HG02870 (cell line): ENCODE data around the gene KRTAP4-7.
"Not testable (repeated sequence)": the region's sequence is repeated elsewhere in the genome, so short reads cannot be mapped to it uniquely, and the experiment has no call there.

Experiments used
- ATAC-seq: cut with Tn5 transposase; IDR thresholded peaks from one replicate; pipeline ENCODE4 v1.9.1; 2021; ENCODE audit warnings: mild to moderate bottlenecking, moderate library complexity; ENCODE audit not compliant: unreplicated experiment

KRTAP4-7 gene

GRCh38 chr17:41065016-41065689 lies 18.8 kb upstream of the KRTAP4-7 start:
- not testable (repeated sequence) for ATAC-seq

GRCh38 chr17:41065829-41066624 lies 17.9 kb upstream of the KRTAP4-7 start, which contains the start of gene KRTAP2-4:
TSS of gene KRTAP2-4 (minus strand) at chr17:41065879. CDS start at chr17:41065845, 34 bp downstream.
- no peak for ATAC-seq

- no peak for ATAC-seq
Measured at GRCh38 chr17:41067281-41067680, 16.7 kb upstream of the KRTAP4-7 start.

DNA sequence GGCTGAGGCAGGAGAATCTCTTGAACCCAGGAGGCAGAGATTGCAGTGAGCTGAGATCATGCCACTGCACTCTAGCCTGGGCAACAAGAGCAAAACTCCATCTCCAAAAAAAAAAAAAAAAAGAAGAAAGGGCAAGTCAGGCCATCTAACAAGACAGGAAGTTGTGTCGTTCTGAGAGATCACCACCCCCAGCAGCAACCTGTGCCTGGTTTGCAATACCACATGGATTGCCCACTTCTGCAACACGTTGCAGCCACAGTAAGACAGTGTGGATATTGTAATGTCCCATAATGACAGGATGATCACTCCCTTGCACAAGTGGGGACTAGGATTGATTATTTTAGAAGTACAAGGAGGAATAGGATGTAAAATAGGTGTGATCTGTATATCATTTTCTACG lies 14.9 kb upstream of the KRTAP4-7 start:
- no peak for ATAC-seq

DNA sequence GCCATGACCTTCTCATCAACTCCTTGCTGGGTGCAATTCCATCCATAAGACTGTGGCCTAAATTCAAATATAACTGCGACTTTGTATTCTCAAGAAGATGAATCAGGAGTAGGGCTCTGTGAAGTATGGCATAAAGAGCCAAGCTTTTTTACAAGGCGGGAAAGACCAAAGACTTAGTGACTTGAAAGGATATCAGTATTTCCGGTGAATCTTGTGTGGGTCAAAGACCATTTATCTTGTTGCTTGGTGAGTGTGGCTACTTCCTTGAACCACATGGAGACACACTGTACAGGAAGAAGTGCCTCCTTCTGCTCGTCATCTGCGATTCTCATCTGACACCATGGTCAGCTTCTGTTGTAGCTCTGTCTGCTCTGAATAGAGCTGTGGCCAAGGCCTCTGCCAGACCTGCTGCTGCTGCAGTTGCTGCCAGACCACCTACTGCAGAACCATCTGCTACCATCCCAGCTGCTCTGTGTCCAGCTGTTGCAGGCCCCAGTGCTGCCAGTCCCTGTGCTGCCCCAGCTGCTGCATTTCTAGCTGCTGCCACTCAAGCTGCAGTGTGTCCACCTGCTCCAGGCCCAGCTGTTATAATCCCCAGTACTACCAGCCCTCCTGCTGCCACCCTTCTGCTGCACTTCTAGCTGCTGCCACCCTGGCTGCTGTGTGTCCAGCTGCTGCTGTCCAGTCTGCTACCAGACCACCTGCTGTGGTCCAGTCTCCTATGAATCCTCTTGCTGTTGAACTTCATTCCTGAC lies 12.2 kb upstream of the KRTAP4-7 start:
- ATAC-seq, result no peak

- ATAC-seq, result no peak
Measured at GRCh38 chr17:41073676-41074075, 10.3 kb upstream of the KRTAP4-7 start.

- no peak for ATAC-seq
Measured at GRCh38 chr17:41076788-41077187, 7.2 kb upstream of the KRTAP4-7 start.

- ATAC-seq, result no peak
Measured at GRCh38 chr17:41082626-41083025, 1.3 kb upstream of the KRTAP4-7 start.

DNA sequence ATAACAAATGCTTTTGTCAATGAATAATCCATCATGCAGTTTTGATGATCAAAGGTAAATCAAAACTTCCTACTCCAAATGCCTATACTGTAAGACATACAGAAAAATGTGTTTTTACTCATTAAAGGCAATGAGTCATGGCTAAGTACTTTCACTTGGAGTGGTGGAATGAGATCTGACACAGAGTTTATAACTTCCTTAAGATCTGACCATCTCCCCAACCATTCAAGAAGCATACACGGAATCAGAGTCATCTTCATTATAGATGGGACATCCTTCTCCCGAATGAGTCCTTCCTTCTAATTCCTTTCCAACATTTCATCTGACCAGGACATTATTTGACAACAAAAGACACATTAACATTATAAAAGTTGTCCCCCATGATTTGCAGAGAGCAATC lies 523 bp upstream of the KRTAP4-7 start:
- ATAC-seq, result not testable (repeated sequence)

DNA sequence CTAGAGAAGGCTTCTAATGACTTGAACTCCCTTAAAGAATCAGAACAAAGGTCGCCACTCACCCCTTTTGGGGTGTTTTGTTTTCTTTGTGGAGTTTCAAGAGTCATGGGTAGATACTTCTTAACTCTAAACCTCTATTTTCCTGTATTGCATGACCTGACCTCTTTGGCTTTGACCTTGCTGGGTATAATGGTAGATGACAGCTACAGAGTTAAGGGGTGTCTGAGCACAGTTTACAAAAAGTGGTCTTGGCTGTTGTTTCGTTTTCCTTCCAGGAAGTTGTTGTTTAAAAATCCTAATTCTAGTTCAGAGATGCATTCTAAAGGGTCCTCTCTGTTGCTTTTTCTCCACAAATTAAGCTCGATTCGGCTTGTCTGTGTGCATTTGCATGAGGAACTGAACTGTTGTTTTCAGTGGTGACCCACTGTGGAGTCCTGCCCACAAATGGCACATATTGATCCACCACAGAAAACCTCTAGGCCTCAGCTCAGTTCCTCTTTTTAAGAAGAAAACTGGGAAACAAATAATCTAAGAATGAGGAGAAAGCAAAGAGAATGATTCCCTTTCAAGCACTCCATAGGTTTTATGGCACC lies 4.9 kb downstream of the KRTAP4-7 start:
- ATAC-seq, result not testable (repeated sequence)

GRCh38 chr17:41096055-41096454 lies 12.1 kb downstream of the KRTAP4-7 start:
- ATAC-seq, result no peak

DNA sequence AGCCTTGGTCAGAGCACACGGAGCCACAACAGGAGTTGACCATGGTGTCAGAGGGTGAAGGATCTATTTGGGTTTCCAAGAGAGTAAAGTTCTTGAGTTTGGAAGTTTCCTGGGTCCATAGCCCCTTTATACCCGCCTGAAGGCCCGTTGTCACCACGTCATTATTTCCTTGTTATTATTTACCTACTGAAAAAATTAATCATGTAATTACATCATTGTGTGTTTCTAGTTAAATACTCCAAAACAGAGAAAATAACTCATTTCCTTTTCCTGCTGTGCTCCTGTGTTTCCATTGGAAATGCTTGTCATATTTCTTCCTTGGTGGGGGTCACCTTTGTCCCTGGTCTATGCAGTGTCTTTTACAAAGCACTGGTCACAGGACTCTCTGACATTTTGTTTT lies 14.1 kb downstream of the KRTAP4-7 start, which contains the start of gene KRTAP4-8:
KRTAP4-8 (minus strand) TSS at position 101 of the 400 bp plus-strand sequence; CDS start at position 43, 58 bp downstream.
- ATAC-seq, result no peak

- no peak for ATAC-seq
Measured at GRCh38 chr17:41098481-41098880, 14.5 kb downstream of the KRTAP4-7 start.

DNA sequence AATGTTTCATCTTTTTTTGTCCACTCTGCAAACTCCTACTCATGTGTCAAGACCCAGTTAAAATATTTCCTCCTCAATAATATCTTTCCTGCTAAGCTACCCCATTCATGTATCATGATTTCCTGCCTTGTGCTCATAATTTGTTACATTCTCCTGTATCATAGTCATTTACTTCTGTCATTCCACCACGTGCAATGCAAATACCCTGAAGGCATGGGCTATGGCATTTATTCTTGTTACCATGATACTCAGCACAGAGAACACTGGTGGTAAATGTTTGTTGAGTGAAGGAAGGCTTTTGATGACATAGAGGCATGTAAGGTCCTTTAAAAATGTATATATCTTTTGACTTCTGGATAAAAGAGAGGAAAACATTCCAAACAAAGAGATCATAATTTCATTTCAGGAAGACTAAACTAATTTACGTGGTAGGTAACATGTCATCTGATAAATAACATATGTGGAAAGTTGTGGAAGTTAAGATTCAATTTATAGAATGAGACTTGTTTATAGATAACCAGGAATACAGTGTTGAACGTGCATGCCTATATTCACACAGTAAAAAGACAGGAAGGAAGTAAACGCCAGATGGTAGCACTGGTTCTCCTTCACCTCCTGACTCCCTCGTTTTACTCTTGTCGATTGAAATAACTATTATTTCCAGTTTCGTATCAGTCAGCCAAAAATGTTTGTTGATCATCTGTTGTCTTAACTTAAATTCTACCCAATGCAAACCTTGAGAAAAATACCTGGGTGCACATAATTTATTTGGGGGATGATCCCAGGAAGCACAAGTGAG lies 15.9 kb downstream of the KRTAP4-7 start:
- ATAC-seq, result not testable (repeated sequence)

GRCh38 chr17:41101586-41102259 lies 17.8 kb downstream of the KRTAP4-7 start, which contains the start of gene KRTAP4-16:
TSS of gene KRTAP4-16 (minus strand) at chr17:41102209. CDS start at chr17:41102209, 0 bp downstream.
- ATAC-seq, result no peak

GRCh38 chr17:41103896-41104295 lies 19.9 kb downstream of the KRTAP4-7 start:
- no peak for ATAC-seq

GRCh38 chr17:41104386-41105038 lies 20.6 kb downstream of the KRTAP4-7 start:
- not testable (repeated sequence) for ATAC-seq

GRCh38 chr17:41105347-41105746 lies 21.4 kb downstream of the KRTAP4-7 start, which contains the start of gene KRTAP4-9:
TSS of gene KRTAP4-9 (plus strand) at chr17:41105389. CDS start at chr17:41105389, 0 bp downstream.
- ATAC-seq, result not testable (repeated sequence)
